Smooth muscle cell (in vitro differentiated cells): ENCODE results near the gene LYRM2. TPM values are rescaled to one million over a fixed set of nuclear protein-coding genes. Genes with fewer than 3 reads are reported as not detected.

Experiments used
- DNase-seq: peaks from one replicate; lab custom pipeline; 2025; ENCODE audit not compliant: unreplicated experiment; lab: John Stamatoyannopoulos, UW
- H2AFZ ChIP-seq: fragments of 200-600 bp; sonication (generic); 2 replicates; pipeline ENCODE4 v1.6.0; 2016; ENCODE audit warnings: antibody characterized with exemption, low read depth, mild to moderate bottlenecking
- H3F3A ChIP-seq: fragments of 200-600 bp; sonication (generic); 2 replicates; pipeline ENCODE4 v1.6.0; 2017; ENCODE audit warnings: antibody characterized with exemption, low read depth
- H3K27ac ChIP-seq: fragments of 200-600 bp; sonication (generic); 2 replicates; pipeline ENCODE4 v1.5.1; 2016; ENCODE audit warnings: low read depth, mild to moderate bottlenecking
- H3K27me3 ChIP-seq: fragments of 200-600 bp; sonication (generic); 2 replicates; pipeline ENCODE4 v1.6.1; 2016; ENCODE audit warnings: low read depth, mild to moderate bottlenecking
- H3K36me3 ChIP-seq: fragments of 200-600 bp; sonication (generic); 2 replicates; pipeline ENCODE4 v1.5.1; 2016; ENCODE audit warnings: low read depth
- H3K4me1 ChIP-seq: fragments of 200-600 bp; sonication (generic); 2 replicates; pipeline ENCODE4 v1.5.1; 2016; ENCODE audit warnings: low read depth
- H3K4me2 ChIP-seq: fragments of 200-600 bp; sonication (generic); 2 replicates; pipeline ENCODE4 v1.6.0; 2016; ENCODE audit warnings: mild to moderate bottlenecking
- H3K4me3 ChIP-seq: fragments of 200-600 bp; sonication (generic); 2 replicates; pipeline ENCODE4 v1.5.1; 2016; ENCODE audit warnings: mild to moderate bottlenecking
- H3K79me2 ChIP-seq: fragments of 200-600 bp; sonication (generic); 2 replicates; pipeline ENCODE4 v1.6.0; 2016; ENCODE audit warnings: low read depth, mild to moderate bottlenecking
- H3K9ac ChIP-seq: fragments of 200-600 bp; sonication (generic); 2 replicates; pipeline ENCODE4 v1.6.0; 2016; ENCODE audit warnings: low read depth
- H3K9me3 ChIP-seq: fragments of 200-600 bp; sonication (generic); replicated peaks from 2 replicates; pipeline ENCODE4 v1.5.1; 2016; ENCODE audit warnings: low read depth
- H4K20me1 ChIP-seq: fragments of 200-600 bp; sonication (generic); 2 replicates; pipeline ENCODE4 v1.6.0; 2016; ENCODE audit warnings: low read depth
- WGBS: methylation state at CpG from one replicate; pipeline ENCODE4 v1.1.7; 2016; ENCODE audit warnings: low lambda C conversion rate; 5-methylcytosine and 5-hydroxymethylcytosine counted together
- polyA plus RNA-seq: library from polyadenylated mRNA; unstranded; fragments of >200 nt; fragmentation: Nextera tagmentation; extraction: Ambion mirVana; gene quantifications from 2 replicates; pipeline ENCODE4 v1.2.1, GENCODE V29; 2016
- total RNA-seq: library from RNA; depleted of rRNA; stranded (reverse); fragments of >200 nt; gene quantifications from 2 replicates; pipeline ENCODE4 v1.2.3, GENCODE V29; 2014
- TF ChIP-seq, protein P1 (sequence below): fragments of 200-600 bp; sonication (generic); IDR thresholded peaks from 2 replicates; pipeline ENCODE4 v1.5.1; 2017; ENCODE audit warnings: borderline replicate concordance, mild to moderate bottlenecking, antibody characterized with exemption; ENCODE audit not compliant: insufficient read depth, poor library complexity, severe bottlenecking

Gene LYRM2
- total and polyA plus RNA-seq, 2 experiments from 2014 or later = 17.9 to 35.5 TPM

DNA sequence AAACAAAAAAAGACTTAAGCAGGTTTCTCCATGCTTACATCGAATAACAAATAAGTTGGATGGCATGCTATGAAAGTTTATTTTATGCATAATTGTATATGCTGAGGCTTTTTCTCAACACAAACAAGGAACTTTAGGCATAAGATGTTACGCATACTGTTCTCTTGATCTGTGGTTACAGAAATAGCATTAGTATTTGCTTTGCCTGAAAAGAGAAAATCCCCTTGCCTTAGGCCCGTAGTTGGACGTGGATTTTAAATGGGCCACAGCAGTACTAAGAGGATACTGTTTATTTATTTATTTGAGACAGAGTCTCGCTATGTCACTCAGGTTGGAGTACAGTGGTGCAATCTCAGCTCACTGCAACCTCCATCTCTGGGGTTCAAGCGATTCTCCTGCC lies 19.0 kb downstream of the LYRM2 start:
- Histone ChIP-seq H3K4me1 (no peaks in the 10 kb centered on the region), H3K4me2 (no peak overlapping the region), H3K27me3 (no peaks in the 10 kb centered on the region), H3K79me2 (no peaks in the 10 kb centered on the region), H4K20me1 (no peaks in the 10 kb centered on the region), H2AFZ (no peak overlapping the region), H3F3A (no peaks in the 10 kb centered on the region), H3K9me3 (no peaks in the 10 kb centered on the region), H3K9ac (no peak overlapping the region), H3K36me3 (no peaks in the 10 kb centered on the region), H3K27ac (no peak overlapping the region), H3K4me3 (no peak overlapping the region)
- WGBS = 92% methylated on average over 6 of the region's 6 CpGs
- no peak for DNase-seq
- TF ChIP-seq, protein P1, sequence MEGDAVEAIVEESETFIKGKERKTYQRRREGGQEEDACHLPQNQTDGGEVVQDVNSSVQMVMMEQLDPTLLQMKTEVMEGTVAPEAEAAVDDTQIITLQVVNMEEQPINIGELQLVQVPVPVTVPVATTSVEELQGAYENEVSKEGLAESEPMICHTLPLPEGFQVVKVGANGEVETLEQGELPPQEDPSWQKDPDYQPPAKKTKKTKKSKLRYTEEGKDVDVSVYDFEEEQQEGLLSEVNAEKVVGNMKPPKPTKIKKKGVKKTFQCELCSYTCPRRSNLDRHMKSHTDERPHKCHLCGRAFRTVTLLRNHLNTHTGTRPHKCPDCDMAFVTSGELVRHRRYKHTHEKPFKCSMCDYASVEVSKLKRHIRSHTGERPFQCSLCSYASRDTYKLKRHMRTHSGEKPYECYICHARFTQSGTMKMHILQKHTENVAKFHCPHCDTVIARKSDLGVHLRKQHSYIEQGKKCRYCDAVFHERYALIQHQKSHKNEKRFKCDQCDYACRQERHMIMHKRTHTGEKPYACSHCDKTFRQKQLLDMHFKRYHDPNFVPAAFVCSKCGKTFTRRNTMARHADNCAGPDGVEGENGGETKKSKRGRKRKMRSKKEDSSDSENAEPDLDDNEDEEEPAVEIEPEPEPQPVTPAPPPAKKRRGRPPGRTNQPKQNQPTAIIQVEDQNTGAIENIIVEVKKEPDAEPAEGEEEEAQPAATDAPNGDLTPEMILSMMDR = no peak

DNA sequence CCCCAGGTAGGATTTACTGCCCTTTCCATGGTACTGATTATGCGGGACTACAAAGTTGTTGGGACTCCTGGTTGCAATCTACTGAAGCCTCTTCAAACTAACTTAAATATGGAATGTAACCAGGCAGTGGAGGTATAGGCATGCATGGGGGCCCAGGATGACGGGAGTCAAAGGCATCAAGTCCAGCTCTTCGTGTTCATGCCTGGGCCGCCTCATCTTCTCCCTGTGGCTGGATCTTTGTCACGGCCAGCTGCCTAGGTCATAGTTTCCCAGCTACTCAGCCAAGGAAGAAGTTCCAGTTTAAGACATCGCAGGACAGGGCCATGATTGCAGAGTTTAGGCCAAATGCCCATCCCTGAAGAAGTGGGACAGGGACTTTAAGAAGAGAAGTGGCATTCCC lies 20.5 kb downstream of the LYRM2 start:
- over 99% methylated on average over 6 of the region's 6 CpGs for WGBS
- no peak overlapping the region for H3K27ac ChIP-seq
- TF ChIP-seq, protein P1 = no peak

DNA sequence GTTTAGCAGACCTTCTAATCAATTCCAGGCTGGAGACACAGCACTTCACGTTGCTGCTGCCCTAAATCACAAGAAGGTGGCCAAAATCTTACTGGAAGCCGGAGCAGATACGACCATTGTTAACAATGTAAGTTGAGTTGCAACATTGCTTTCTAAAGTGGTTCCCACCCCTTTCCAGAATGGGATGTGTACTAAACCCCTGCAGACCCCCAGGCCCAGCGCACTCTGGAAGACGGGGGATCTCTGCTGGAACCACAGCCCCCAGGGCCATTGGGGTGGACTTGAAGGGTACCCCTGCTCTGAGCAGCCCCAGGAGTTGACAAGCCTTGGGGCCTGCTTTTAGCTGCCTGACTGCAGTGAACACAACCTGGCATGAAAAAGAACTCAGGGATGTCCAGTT lies 22.0 kb downstream of the LYRM2 start:
- H3K4me2 ChIP-seq = no peak overlapping the region
- H3F3A ChIP-seq = no peaks in the 10 kb centered on the region
- H3K36me3 ChIP-seq = no peaks in the 10 kb centered on the region
- no peak overlapping the region for H2AFZ ChIP-seq
- no peaks in the 10 kb centered on the region for H4K20me1 ChIP-seq
- no peak overlapping the region for H3K9ac ChIP-seq
- H3K27me3 ChIP-seq = no peaks in the 10 kb centered on the region
- H3K4me3 ChIP-seq = no peak overlapping the region
- no peaks in the 10 kb centered on the region for H3K79me2 ChIP-seq
- 86% methylated on average over 5 of the region's 5 CpGs for WGBS
- H3K27ac ChIP-seq = no peak overlapping the region
- no peaks in the 10 kb centered on the region for H3K4me1 ChIP-seq
- no peaks in the 10 kb centered on the region for H3K9me3 ChIP-seq
- DNase-seq = no peak
- TF ChIP-seq, protein P1 = no peak

More for the DNA sequence above, 20.5 kb downstream of the LYRM2 start:
- no peak overlapping the region for H3K9ac ChIP-seq
- no peak overlapping the region for H3K4me3 ChIP-seq
- H4K20me1 ChIP-seq = no peaks in the 10 kb centered on the region
- no peak for DNase-seq
- H3K4me1 ChIP-seq = no peaks in the 10 kb centered on the region
- H3K4me2 ChIP-seq = no peak overlapping the region
- H3K27me3 ChIP-seq = no peaks in the 10 kb centered on the region
- H3K36me3 ChIP-seq = no peaks in the 10 kb centered on the region
- no peaks in the 10 kb centered on the region for H3F3A ChIP-seq
- H2AFZ ChIP-seq = no peak overlapping the region
- H3K9me3 ChIP-seq = no peaks in the 10 kb centered on the region
- no peaks in the 10 kb centered on the region for H3K79me2 ChIP-seq

DNA sequence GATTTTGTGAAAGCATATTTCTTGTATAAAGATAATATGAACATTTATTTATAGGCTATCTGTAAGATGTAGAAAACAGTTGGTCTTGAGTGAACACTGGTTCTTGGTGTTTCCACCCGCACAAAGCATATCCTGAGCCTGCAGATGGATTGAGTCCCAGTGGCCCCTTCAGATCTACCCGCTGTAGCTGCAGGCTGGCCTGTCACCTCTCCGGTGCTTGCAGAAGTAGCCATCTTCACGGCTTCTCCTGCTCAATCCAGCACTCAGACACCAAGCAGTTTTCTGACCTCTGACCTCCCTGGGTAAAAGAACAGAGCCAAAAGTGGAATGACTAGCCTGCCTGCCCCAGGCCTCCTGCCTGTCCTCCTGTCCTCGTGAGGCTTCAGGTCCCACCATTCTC lies 22.7 kb downstream of the LYRM2 start:
- Histone ChIP-seq H3K4me1 (no peaks in the 10 kb centered on the region), H3K27ac (no peak overlapping the region), H3K4me3 (no peak overlapping the region), H3K27me3 (no peaks in the 10 kb centered on the region), H3F3A (no peaks in the 10 kb centered on the region), H3K9me3 (no peaks in the 10 kb centered on the region), H3K9ac (no peak overlapping the region), H4K20me1 (no peaks in the 10 kb centered on the region), H3K79me2 (no peaks in the 10 kb centered on the region), H3K36me3 (no peaks in the 10 kb centered on the region), H3K4me2 (no peak overlapping the region), H2AFZ (no peak overlapping the region)
- no peak for DNase-seq
- 91% methylated on average over 5 of the region's 5 CpGs for WGBS
- TF ChIP-seq, protein P1 = no peak
